ENCODE results near the gene FAM3A.
"Not testable (repeated sequence)": the region's sequence is repeated elsewhere in the genome, so short reads cannot be mapped to it uniquely, and the experiment has no call there.

FAM3A gene

DNA sequence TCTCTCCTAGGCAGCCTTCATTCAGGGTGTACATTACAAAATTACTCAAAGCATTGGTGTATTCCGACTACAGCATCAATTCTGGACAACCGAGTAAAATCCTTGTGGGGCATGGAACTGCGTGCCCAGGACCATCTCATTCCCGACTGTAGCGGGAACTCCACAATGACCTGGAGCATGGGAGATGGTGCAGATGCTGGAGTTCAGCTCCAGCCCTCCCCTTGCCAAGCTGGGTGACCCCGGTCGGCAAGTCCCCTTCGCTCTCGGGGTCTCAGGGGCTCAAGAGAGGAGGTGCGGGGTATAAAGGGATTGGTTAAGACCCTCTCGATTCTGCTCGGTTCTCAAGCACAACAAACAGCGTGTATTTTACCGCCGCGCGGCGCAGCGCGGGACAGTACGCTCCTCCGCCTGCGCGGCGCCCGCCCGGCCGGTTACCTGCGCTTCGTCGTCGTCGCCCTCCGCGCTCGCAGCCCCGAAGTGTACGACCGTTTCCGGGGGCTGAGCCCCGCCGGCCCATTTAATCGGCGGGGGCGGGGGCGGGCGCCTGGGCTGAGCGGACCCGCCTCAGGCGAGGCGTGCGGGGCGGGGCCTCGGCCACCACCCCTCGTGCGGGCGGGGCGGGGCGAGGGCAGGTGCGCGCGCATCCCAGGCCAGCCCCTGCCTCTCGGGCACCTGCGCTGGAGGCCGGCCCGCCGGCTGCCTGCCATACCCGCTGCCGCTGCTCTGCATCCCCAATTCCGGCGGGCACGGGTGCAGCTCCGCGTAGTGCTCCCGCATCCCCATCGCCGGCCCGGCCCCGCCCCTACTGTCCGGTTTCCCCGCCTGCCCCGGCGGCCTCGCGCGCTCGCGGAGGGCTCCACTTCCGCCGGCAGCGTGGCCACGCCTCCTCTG lies 30.6 kb upstream of the FAM3A start, which contains the start of gene G6PD:
Gene G6PD, minus strand, starts transcription at position 493 of the 891 bp plus-strand sequence. CDS start 691 bp downstream, outside the sequence.
- H3K27me3 ChIP-seq (ENCODE audit: control insufficient read depth, insufficient read depth, low read length, poor library complexity, severe bottlenecking): no peaks in the 10 kb centered on the region
- peak within 1 kb of the TSS; percentile 16 for H3K27ac ChIP-seq (ENCODE audit: insufficient read depth, low read depth, low read length, poor library complexity, severe bottlenecking)
- 1% methylated on average over 92 of the region's 92 CpGs for WGBS, 2 experiments
- peak within 1 kb of the TSS; percentile 76 for H3K4me3 ChIP-seq (ENCODE audit: insufficient read depth, low read depth, low read length)
- no peaks in the 10 kb centered on the region for H3K36me3 ChIP-seq (ENCODE audit: control insufficient read depth, insufficient read depth, low read length)
- no peaks in the 10 kb centered on the region for H3K9me3 ChIP-seq (ENCODE audit: control insufficient read depth, low read length)
- H3K4me1 ChIP-seq (ENCODE audit: control insufficient read depth, insufficient read depth, low read length): no peaks in the 10 kb centered on the region

DNA sequence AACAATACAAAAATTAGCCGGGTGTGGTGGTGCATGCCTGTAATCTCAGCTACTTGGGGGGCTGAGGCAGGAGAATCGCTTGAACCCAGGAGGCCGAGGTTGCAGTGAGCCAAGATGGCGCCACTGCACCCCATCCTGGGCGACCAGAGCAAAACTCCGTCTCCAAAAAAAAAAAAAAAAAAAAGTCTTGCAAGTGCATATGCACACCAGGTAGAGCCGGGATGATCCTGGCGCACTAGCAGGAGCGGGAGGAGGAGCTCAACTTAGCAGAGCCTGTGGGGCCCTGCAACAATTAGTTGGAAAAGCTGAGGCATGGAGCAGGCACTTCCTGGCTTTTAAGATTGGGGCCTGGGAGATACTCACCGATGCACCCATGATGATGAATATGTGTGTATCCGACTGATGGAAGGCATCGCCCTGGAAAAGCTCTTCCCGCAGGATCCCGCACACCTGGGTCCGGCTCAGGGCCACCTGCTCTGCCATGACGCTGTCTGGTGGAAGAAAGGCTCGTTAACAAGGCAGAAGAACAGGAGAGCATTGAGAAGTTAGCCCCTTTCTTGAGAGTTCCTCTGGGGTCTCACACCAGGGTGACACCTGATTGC lies 29.7 kb upstream of the FAM3A start:
- 94 to 96% methylated on average over 17 of the region's 17 CpGs for WGBS, 2 experiments
- H3K27ac ChIP-seq (ENCODE audit: insufficient read depth, low read depth, low read length, poor library complexity, severe bottlenecking): no peak overlapping the region
- peak overlapping the region; percentile 76 for H3K4me3 ChIP-seq (ENCODE audit: insufficient read depth, low read depth, low read length)
- no peaks in the 10 kb centered on the region for H3K9me3 ChIP-seq (ENCODE audit: control insufficient read depth, low read length)
- H3K27me3 ChIP-seq (ENCODE audit: control insufficient read depth, insufficient read depth, low read length, poor library complexity, severe bottlenecking): no peaks in the 10 kb centered on the region
- no peaks in the 10 kb centered on the region for H3K4me1 ChIP-seq (ENCODE audit: control insufficient read depth, insufficient read depth, low read length)
- no peaks in the 10 kb centered on the region for H3K36me3 ChIP-seq (ENCODE audit: control insufficient read depth, insufficient read depth, low read length)

DNA sequence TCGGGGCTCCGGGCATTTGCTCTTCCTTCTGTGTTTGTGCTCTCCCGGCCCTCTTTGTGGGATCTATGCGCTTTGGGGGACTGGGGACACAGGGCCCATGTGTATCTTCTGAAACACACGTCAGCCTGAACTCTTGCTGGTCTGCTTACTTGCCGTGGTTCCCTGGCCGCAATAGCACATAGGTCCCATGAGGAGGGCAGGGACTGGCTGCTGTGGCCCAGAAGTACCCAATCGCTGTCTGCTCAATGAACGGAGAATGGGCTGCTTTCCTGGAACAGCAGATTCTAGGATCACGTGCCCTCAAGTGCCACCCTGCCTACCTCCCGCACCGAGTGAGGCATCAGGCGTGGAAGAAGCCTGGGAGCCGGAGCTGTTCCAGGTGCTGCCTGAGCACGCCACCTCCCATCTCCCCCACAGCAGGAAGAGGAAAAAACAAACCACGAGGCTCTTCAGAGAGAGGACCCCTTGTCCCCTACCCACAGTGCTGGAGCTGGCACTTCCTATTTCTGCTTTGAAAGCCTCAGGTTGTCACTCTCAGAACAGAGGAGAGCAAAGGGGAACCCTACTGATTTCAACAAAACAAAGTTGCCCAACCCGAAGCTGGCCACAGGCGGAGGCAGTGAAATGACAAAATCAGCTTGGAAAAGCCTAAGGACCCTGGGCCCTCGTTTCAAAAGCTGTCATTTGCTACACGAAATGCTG lies 26.8 kb upstream of the FAM3A start:
- 88 to 93% methylated on average over 19 to 20 of the region's 20 CpGs for WGBS, 2 experiments
- no peaks in the 10 kb centered on the region for H3K9me3 ChIP-seq (ENCODE audit: control insufficient read depth, low read length)
- no peaks in the 10 kb centered on the region for H3K36me3 ChIP-seq (ENCODE audit: control insufficient read depth, insufficient read depth, low read length)
- H3K4me3 ChIP-seq (ENCODE audit: insufficient read depth, low read depth, low read length): no peak overlapping the region
- H3K4me1 ChIP-seq (ENCODE audit: control insufficient read depth, insufficient read depth, low read length): no peaks in the 10 kb centered on the region
- H3K27me3 ChIP-seq (ENCODE audit: control insufficient read depth, insufficient read depth, low read length, poor library complexity, severe bottlenecking): no peaks in the 10 kb centered on the region
- H3K27ac ChIP-seq (ENCODE audit: insufficient read depth, low read depth, low read length, poor library complexity, severe bottlenecking): no peak overlapping the region

DNA sequence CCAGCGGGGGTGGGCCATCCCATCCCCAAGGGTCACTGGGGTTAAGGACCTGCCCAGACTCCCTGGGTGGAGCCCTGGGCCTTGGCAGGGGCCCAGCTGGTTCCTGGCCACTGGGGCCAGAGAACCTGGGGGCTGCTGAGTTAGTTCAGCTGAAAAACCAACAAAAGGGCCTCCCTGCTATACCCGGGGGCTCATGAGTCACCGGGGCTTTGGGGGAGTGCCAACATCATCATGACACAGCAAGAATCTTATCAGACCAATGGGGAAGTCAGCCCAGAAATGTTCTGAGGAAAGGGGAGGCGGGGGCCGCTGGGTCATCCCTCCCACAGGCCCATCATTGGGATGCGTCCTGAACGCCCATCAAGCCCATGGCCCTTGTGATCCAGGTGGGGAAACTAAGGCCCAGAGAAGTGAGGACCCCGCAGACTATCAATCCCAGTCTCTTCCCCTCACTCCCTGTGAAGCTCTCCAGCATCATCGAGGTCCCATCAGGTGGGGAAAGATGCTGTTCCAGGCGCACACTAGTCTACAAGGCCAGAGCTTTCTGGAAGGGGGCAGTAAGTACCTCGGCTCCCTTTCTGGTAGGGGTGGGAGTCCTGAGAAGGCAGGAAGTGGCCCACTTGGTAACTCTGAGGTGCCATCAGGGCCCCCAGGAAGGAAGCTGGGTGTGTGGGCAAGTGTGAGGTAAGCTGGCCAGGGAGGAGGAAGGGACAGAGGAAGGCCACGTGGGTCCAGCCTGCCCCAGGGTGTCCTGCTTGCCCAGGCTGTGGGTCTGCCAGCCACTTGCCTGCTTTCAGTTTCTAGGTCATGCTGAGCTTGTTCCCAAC lies 26.1 kb upstream of the FAM3A start:
- no peaks in the 10 kb centered on the region for H3K4me1 ChIP-seq (ENCODE audit: control insufficient read depth, insufficient read depth, low read length)
- H3K4me3 ChIP-seq (ENCODE audit: insufficient read depth, low read depth, low read length): no peak overlapping the region
- 88 to 94% methylated on average over 12 of the region's 12 CpGs for WGBS, 2 experiments
- no peaks in the 10 kb centered on the region for H3K9me3 ChIP-seq (ENCODE audit: control insufficient read depth, low read length)
- H3K27ac ChIP-seq (ENCODE audit: insufficient read depth, low read depth, low read length, poor library complexity, severe bottlenecking): no peak overlapping the region
- H3K27me3 ChIP-seq (ENCODE audit: control insufficient read depth, insufficient read depth, low read length, poor library complexity, severe bottlenecking): no peaks in the 10 kb centered on the region
- no peaks in the 10 kb centered on the region for H3K36me3 ChIP-seq (ENCODE audit: control insufficient read depth, insufficient read depth, low read length)

DNA sequence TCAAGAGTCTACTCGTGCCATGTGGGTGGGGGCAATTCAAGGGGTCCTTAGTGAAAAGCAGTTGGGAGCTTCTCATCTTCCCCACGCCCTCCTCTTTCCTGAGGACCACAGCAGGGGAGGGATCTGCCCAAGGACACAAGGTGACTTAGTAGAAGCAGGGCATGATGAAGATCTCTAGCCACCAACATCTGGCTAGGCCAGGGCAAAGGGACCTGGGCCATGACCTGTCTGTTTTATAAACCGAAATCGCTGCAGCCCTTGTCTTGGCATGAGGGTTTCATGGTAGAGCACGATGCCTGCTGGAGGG lies 25.5 kb upstream of the FAM3A start:
- H3K4me3 ChIP-seq (ENCODE audit: insufficient read depth, low read depth, low read length): no peak overlapping the region
- H3K9me3 ChIP-seq (ENCODE audit: control insufficient read depth, low read length): no peaks in the 10 kb centered on the region
- 94 to 97% methylated on average over 5 of the region's 5 CpGs for whole genome bisulfite sequencing, 2 experiments
- no peaks in the 10 kb centered on the region for H3K27me3 ChIP-seq (ENCODE audit: control insufficient read depth, insufficient read depth, low read length, poor library complexity, severe bottlenecking)
- H3K27ac ChIP-seq (ENCODE audit: insufficient read depth, low read depth, low read length, poor library complexity, severe bottlenecking): no peak overlapping the region
- no peaks in the 10 kb centered on the region for H3K4me1 ChIP-seq (ENCODE audit: control insufficient read depth, insufficient read depth, low read length)
- no peaks in the 10 kb centered on the region for H3K36me3 ChIP-seq (ENCODE audit: control insufficient read depth, insufficient read depth, low read length)

DNA sequence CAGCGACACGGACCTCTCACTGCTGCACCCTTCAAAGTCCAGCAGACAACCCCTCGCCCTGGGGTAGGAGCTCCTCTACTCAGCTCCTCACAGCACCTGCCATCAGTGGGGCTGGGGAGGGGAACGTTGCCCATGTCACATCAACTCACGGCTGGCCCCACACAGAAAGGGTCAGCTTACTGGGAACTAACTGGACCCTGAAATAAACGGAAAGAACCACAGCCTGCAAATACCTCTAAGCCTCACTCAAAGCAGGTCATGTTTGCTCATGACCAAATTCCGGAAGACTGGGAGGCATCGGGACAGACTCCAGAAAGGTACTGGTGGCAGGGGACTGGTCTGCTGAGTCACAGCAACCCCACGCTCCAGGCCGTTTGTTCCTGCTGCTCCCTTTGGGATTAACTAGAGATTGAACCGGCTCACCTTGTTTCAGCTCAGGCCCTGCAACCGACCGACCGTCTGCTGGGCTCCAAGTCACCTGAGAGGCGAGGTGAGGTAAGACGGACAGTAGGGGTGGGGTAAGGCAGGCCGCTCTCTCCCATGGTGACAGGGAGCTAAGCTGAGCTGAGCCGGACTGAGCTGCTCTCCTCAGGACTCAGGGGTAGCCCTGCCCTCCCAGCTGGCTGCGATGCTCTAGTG lies 25.0 kb upstream of the FAM3A start:
- Histone ChIP-seq H3K27ac (ENCODE audit: insufficient read depth, low read depth, low read length, poor library complexity, severe bottlenecking) (no peak overlapping the region), H3K4me3 (ENCODE audit: insufficient read depth, low read depth, low read length) (no peak overlapping the region), H3K36me3 (ENCODE audit: control insufficient read depth, insufficient read depth, low read length) (no peaks in the 10 kb centered on the region), H3K4me1 (ENCODE audit: control insufficient read depth, insufficient read depth, low read length) (no peaks in the 10 kb centered on the region), H3K27me3 (ENCODE audit: control insufficient read depth, insufficient read depth, low read length, poor library complexity, severe bottlenecking) (no peaks in the 10 kb centered on the region), H3K9me3 (ENCODE audit: control insufficient read depth, low read length) (no peaks in the 10 kb centered on the region)
- 94% methylated on average over 19 of the region's 19 CpGs for WGBS, 2 experiments

DNA sequence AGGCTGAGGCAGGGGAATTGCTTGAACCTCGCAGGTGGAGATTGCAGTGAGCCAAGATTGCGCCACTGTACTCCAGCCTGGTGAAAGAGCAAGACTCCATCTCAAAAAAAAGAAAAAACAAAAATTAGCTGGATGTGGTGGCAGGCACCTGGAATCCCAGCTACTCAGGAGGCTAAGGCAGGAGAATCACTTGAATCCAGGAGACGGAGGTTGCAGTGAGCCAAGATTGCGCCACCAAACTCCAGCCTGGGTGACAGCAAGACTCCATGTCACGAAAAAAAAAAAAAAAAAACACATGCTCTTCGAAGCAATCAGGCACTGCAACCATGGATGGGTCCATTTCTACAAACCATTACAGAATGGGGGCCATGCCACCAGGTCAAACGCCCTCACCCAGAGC lies 24.3 kb upstream of the FAM3A start:
- not testable (repeated sequence) for H3K4me1 ChIP-seq (ENCODE audit: control insufficient read depth, insufficient read depth, low read length); H3K9me3 ChIP-seq (ENCODE audit: control insufficient read depth, low read length); H3K4me3 ChIP-seq (ENCODE audit: insufficient read depth, low read depth, low read length); H3K27me3 ChIP-seq (ENCODE audit: control insufficient read depth, insufficient read depth, low read length, poor library complexity, severe bottlenecking); H3K36me3 ChIP-seq (ENCODE audit: control insufficient read depth, insufficient read depth, low read length); H3K27ac ChIP-seq (ENCODE audit: insufficient read depth, low read depth, low read length, poor library complexity, severe bottlenecking)
- 89 to 91% methylated on average over 7 of the region's 7 CpGs for WGBS, 2 experiments

DNA sequence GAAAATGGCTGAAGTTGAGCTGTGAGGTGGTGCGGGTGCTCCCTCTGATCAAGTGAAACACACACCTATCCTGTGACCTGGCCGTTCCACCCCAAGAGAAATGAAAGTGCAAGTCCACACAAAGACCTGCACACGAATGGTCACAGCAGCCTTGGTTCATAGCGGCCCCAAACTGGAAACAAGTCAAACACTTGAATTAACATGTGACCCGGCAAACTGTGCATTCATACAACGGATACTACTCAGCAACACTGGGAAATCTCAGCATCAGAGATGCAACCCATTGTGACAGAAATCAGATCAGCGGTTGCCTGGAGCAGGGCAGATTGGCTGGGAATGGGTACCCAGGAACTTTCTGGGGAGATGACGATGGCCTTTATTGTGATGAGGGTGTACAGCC lies 23.0 kb upstream of the FAM3A start:
- Histone ChIP-seq H3K4me3 (ENCODE audit: insufficient read depth, low read depth, low read length) (no peak overlapping the region), H3K27ac (ENCODE audit: insufficient read depth, low read depth, low read length, poor library complexity, severe bottlenecking) (no peak overlapping the region), H3K9me3 (ENCODE audit: control insufficient read depth, low read length) (no peaks in the 10 kb centered on the region), H3K36me3 (ENCODE audit: control insufficient read depth, insufficient read depth, low read length) (no peaks in the 10 kb centered on the region), H3K27me3 (ENCODE audit: control insufficient read depth, insufficient read depth, low read length, poor library complexity, severe bottlenecking) (no peaks in the 10 kb centered on the region), H3K4me1 (ENCODE audit: control insufficient read depth, insufficient read depth, low read length) (no peaks in the 10 kb centered on the region)
- 96% methylated on average over 8 of the region's 8 CpGs for WGBS, 2 experiments

DNA sequence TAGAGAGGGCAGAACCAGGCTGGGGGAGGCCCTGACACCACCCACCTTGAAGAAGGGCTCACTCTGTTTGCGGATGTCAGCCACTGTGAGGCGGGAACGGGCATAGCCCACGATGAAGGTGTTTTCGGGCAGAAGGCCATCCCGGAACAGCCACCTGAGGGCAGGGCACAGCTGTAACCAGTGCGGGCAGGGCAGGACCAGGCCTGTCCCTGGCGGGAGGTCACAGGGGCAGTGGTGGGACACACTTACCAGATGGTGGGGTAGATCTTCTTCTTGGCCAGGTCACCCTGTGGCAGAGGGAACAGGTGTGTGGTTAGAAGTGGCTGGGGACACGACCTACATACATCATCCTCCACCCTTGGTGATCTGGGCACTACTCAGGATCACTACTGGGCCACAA lies 19.9 kb upstream of the FAM3A start:
- H3K4me3 ChIP-seq (ENCODE audit: insufficient read depth, low read depth, low read length): no peak overlapping the region
- no peaks in the 10 kb centered on the region for H3K27me3 ChIP-seq (ENCODE audit: control insufficient read depth, insufficient read depth, low read length, poor library complexity, severe bottlenecking)
- no peak overlapping the region for H3K27ac ChIP-seq (ENCODE audit: insufficient read depth, low read depth, low read length, poor library complexity, severe bottlenecking)
- peaks cover 8% of the 10 kb centered on the region for H3K36me3 ChIP-seq (ENCODE audit: control insufficient read depth, insufficient read depth, low read length)
- 95 to 97% methylated on average over 8 to 9 of the region's 9 CpGs for whole genome bisulfite sequencing, 2 experiments
- H3K4me1 ChIP-seq (ENCODE audit: control insufficient read depth, insufficient read depth, low read length): no peaks in the 10 kb centered on the region
- no peaks in the 10 kb centered on the region for H3K9me3 ChIP-seq (ENCODE audit: control insufficient read depth, low read length)
